Fibroblast of pulmonary artery (primary cell): ENCODE measurements around the gene IPO13.

Experiments
- DNase-seq: peaks from one replicate; pipeline ENCODE4 v3.0.0-alpha.2; 2010; ENCODE audit warnings: low read depth
- H3K4me3 ChIP-seq: replicated peaks from 2 replicates; pipeline ENCODE4 v1.5.1; 2011; ENCODE audit warnings: low read depth, mild to moderate bottlenecking, control low read depth, low read length, moderate library complexity
- TF ChIP-seq, protein P1 (sequence below): IDR thresholded peaks from 2 replicates; pipeline ENCODE4 v1.5.1; 2011; ENCODE audit warnings: mild to moderate bottlenecking, control low read depth, low read length, inconsistent platforms; ENCODE audit errors: missing control alignments

The IPO13 gene

DNA sequence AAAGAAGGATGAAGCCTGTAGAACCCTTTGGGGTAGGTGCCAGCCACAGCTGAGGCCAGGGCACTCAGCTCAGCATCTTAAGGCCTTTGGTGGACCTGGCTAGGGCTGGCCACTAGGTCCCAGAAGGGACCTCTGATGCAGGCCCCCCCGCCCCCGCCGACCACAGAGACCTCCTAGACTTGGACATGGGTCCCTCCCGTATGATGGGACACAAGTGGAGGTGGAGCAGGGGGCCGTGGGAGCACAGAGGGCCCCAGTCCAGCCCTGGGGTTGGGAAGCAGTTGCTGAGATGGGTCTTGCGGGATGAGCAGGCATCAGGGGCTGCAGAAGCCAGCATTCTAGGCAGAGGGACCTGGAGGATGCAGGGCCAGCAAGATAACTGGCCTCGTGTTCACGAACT lies 35.5 kb downstream of the IPO13 start:
- H3K4me3 ChIP-seq, result no peak overlapping the region
- DNase-seq, result no peak
- TF ChIP-seq, protein P1, sequence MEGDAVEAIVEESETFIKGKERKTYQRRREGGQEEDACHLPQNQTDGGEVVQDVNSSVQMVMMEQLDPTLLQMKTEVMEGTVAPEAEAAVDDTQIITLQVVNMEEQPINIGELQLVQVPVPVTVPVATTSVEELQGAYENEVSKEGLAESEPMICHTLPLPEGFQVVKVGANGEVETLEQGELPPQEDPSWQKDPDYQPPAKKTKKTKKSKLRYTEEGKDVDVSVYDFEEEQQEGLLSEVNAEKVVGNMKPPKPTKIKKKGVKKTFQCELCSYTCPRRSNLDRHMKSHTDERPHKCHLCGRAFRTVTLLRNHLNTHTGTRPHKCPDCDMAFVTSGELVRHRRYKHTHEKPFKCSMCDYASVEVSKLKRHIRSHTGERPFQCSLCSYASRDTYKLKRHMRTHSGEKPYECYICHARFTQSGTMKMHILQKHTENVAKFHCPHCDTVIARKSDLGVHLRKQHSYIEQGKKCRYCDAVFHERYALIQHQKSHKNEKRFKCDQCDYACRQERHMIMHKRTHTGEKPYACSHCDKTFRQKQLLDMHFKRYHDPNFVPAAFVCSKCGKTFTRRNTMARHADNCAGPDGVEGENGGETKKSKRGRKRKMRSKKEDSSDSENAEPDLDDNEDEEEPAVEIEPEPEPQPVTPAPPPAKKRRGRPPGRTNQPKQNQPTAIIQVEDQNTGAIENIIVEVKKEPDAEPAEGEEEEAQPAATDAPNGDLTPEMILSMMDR, result no peak

DNA sequence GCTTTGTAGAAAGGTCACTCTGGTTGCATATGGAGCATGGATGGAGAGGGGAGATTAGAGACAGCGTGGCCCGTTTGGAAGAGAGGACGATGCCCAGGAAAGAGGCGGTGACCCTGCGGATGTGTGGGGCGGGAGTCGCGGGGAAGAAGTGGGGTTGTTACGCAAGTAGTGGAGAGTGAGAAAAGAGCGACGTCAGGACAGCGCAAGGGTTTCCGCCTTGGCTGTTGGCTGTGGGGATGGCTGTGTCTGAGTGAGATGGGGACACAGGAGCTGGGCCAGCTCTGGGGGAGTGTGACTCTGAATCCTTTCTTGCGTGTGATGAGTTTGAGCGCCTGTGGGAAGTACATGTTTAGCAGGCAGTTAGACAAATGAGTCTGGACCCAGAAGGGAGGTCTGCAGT lies 36.1 kb downstream of the IPO13 start:
- DNase-seq, result no peak
- TF ChIP-seq, protein P1, result no peak
- no peak overlapping the region for H3K4me3 ChIP-seq

DNA sequence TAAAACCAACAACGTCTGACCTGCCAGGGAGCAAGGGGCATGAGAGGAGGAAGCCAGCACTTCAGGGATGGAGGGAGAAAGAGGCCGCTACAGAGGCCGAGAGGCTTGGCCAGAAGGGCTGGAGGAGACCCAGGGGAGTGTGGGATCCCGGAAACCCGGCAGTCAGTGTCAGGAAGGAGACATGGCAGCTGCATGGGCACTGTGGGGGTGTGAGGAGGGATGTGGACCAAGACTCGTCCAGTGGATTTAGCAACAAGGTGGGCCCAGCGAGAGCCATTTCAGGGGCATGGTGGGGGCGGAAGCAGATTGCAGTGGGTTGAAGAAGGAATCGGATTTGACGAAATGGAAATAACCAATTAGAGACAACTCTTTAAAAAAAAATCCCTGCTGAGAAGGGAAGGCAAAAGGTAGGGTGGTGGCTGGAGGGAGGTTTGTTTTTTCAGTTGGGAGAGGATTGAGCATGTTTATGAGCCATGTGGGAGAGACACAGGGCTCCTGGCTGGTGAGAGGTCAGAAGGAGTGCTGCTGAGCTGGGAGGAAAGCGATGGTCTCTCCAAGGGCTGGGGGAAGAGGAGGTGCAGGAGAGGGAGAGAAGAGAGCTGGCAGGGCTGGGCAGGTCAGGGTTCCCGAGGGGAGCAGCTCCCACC lies 36.6 kb downstream of the IPO13 start:
- no peak for DNase-seq
- TF ChIP-seq, protein P1, result no peak
- no peak overlapping the region for H3K4me3 ChIP-seq

DNA sequence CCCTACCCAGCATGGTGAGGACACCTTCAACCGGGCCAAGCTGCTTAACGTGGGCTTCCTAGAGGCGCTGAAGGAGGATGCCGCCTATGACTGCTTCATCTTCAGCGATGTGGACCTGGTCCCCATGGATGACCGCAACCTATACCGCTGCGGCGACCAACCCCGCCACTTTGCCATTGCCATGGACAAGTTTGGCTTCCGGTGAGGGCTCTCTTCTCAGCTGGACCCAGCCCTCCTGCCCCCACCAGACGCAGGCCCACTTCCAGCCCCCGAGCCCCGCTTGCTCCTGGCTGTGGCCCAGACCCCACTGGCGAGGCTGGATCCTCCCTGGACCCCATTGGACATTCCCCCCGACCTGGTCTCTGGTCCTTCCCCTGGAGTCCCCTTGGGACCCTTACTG lies 38.1 kb downstream of the IPO13 start:
- TF ChIP-seq, protein P1, result no peak

DNA sequence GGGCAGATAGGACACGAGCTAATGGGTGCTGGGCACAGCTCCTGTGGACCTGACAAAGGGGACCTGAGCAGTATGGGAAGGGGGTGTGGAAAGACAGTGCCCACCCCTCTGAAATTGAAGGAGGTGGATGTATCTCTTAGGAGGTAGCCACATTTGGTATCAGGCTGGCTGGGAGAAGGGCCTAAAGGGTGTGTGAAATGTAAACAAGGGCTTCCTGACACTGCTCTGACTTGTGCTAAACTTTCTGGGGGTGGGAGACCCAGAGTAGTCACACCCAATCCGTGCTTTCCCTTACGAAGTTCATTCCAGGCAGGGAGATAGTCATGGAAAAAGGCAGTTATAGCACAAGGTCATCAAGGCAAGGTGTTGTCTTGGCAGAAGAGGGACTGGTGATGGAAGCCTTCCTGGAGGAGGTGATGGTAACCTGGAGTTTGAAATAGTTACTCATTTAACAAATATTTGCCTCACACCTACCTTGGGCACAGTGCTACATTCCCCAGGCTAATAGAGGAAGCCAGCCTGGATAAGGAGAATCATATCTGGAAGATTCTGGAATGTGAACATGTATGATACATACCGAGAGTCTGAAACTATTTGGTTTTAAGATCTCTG lies 39.3 kb downstream of the IPO13 start:
- DNase-seq, result no peak
- H3K4me3 ChIP-seq, result no peak overlapping the region
- TF ChIP-seq, protein P1, result no peak

More for the DNA sequence above, 38.1 kb downstream of the IPO13 start:
- H3K4me3 ChIP-seq, result no peak overlapping the region
- no peak for DNase-seq

DNA sequence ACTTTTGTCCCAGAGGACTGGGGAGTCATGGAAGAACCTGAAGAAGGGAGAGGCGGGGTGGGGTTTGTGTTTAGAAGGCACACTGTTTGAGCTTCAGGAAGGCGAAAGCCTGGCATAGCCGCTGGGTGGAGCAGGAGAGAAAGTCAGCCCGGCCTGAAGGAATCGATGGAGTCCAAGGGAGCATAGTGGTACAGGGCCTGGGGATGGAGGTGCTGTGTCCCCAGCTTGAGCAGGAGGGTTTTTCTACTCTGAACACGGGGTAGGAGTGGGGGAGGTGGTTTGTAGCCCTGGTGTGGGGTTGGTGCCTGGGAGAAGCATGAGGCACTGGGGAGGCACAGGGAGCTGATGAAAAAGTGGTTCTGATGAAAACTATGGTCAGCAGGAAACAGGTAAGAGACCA lies 40.0 kb downstream of the IPO13 start:
- DNase-seq, result no peak
- no peak overlapping the region for H3K4me3 ChIP-seq
- TF ChIP-seq, protein P1, result peak; percentile 13
